Natural killer cell (primary cell): Measurements from ENCODE around the gene SCAF4. TPM values are rescaled to one million over a fixed set of nuclear protein-coding genes. Genes with fewer than 3 reads are reported as not detected.

Source experiments
- ATAC-seq, 3 donors: fragments of 150-1000 bp in 2 of 3; fragments of 200-7000 bp in 1 of 3; cut with Tn5 transposase; 1 replicate in 1 of 3; 2 replicates in 2 of 3; pipeline ENCODE4 v1.10.0; 2021; ENCODE audit warnings: mild to moderate bottlenecking in 2 of 3, moderate library complexity in 2 of 3
- DNase-seq, 2 donors: peaks; one replicate each; pipeline versions ENCODE4 v3.0.0 to v3.0.0-alpha.2; 2013 to 2021; ENCODE audit warnings: mixed read lengths in 1 of 2
- H3K27ac ChIP-seq: one replicate; pipeline ENCODE4 v1.5.1; 2013; ENCODE audit warnings: mild to moderate bottlenecking, low read length
- H3K27me3 ChIP-seq: one replicate; pipeline ENCODE4 v1.6.1; 2013; ENCODE audit warnings: low read length; ENCODE audit not compliant: control insufficient read depth, insufficient read depth
- H3K36me3 ChIP-seq: one replicate; pipeline ENCODE4 v1.6.1; 2013; ENCODE audit warnings: low read length; ENCODE audit not compliant: control insufficient read depth, insufficient read depth
- H3K4me1 ChIP-seq: one replicate; pipeline ENCODE4 v1.6.1; 2013; ENCODE audit warnings: low read length; ENCODE audit not compliant: control insufficient read depth, insufficient read depth
- H3K4me3 ChIP-seq: one replicate; pipeline ENCODE4 v1.5.1; 2013; ENCODE audit warnings: low read length
- H3K9me3 ChIP-seq: one replicate; pipeline ENCODE4 v1.6.1; 2013; ENCODE audit warnings: low read length; ENCODE audit not compliant: control insufficient read depth, insufficient read depth
- H3K27ac Mint-ChIP-seq, 2 donors: one replicate each; pipeline ENCODE4 v1.8.0; 2022; ENCODE audit warnings: mild to moderate bottlenecking in 2 of 2, mixed read lengths in 2 of 2, moderate library complexity in 1 of 2
- H3K27me3 Mint-ChIP-seq, 2 donors: one replicate each; pipeline ENCODE4 v1.8.0; 2022; ENCODE audit warnings: low read depth in 2 of 2, mixed read lengths in 2 of 2
- H3K36me3 Mint-ChIP-seq: one replicate; pipeline ENCODE4 v1.8.0; 2022; ENCODE audit warnings: mixed read lengths
- H3K4me1 Mint-ChIP-seq, 2 donors: one replicate each; pipeline ENCODE4 v1.8.0; 2022; ENCODE audit warnings: mixed read lengths in 2 of 2
- H3K4me3 Mint-ChIP-seq: one replicate; pipeline ENCODE4 v1.8.0; 2022; ENCODE audit warnings: mild to moderate bottlenecking, moderate library complexity, mixed read lengths
- H3K9me3 Mint-ChIP-seq, 2 donors: one replicate each; pipeline ENCODE4 v1.8.0; 2022; ENCODE audit warnings: mixed read lengths in 2 of 2
- CTCF ChIP-seq: fragments of 200-600 bp; IDR thresholded peaks from one replicate; pipeline ENCODE4 v1.8.0; 2022; ENCODE audit warnings: antibody characterized with exemption
- WGBS: methylation state at CpG from one replicate; pipeline ENCODE4 v1.1.7; 2013; ENCODE audit warnings: missing lambda C conversion rate; ENCODE audit not compliant: insufficient coverage; 5-methylcytosine and 5-hydroxymethylcytosine counted together
- intact Hi-C: fragments of 100-400 bp; cut with micrococcal nuclease; formaldehyde crosslinking; loops from one replicate; pipeline ENCODE4 v1.14.2; 2022
- total RNA-seq, 4 donors: library from RNA; stranded (reverse); fragments of 120-200 nt in 1 of 4; gene quantifications; one replicate each; pipeline versions ENCODE4 v1.2.3 to v1.2.4, GENCODE V29; 2013 to 2022

Gene SCAF4
- total RNA-seq, 3 donors from 2014 or later (not counting 1 experiment from before 2014, with no cell fraction given): 93.2 to 109 (median 101) TPM

- H3K36me3 Mint-ChIP-seq: no peaks in the 10 kb centered on the region
- no peaks in the 10 kb centered on the region for H3K9me3 Mint-ChIP-seq
- WGBS: 84% methylated on average over 4 of the region's 4 CpGs
- Histone ChIP-seq H3K36me3 (no peaks in the 10 kb centered on the region), H3K9me3 (no peaks in the 10 kb centered on the region), H3K27ac (no peak overlapping the region), H3K4me1 (no peaks in the 10 kb centered on the region), H3K27me3 (no peaks in the 10 kb centered on the region), H3K4me3 (no peak overlapping the region)
- intact Hi-C loops: no loop called here
- peaks cover 4 to 22% of the 10 kb centered on the region in 2 donors for H3K27me3 Mint-ChIP-seq
- H3K4me1 Mint-ChIP-seq: no peaks in the 10 kb centered on the region
- DNase-seq (no peak), ATAC-seq (no peak)
- TF ChIP-seq CTCF: no peak
- no peak overlapping the region for H3K4me3 Mint-ChIP-seq
- no peak overlapping the region for H3K27ac Mint-ChIP-seq
Observed at GRCh38 chr21:31760931-31761330, 29.0 kb upstream of the SCAF4 start.

GRCh38 chr21:31756787-31757186 is 24.9 kb upstream of the SCAF4 start:
- Mint-ChIP-seq H3K27ac (no peak overlapping the region), H3K36me3 (no peaks in the 10 kb centered on the region), H3K4me1 (no peaks in the 10 kb centered on the region), H3K4me3 (no peak overlapping the region), H3K27me3 (peaks cover 1 to 12% of the 10 kb centered on the region in 2 donors), H3K9me3 (no peaks in the 10 kb centered on the region)
- Histone ChIP-seq H3K4me1 (no peaks in the 10 kb centered on the region), H3K36me3 (no peaks in the 10 kb centered on the region), H3K9me3 (no peaks in the 10 kb centered on the region), H3K4me3 (no peak overlapping the region), H3K27ac (no peak overlapping the region), H3K27me3 (no peaks in the 10 kb centered on the region)
- no peak for ATAC-seq
- no peak for TF ChIP-seq CTCF
- DNase-seq: no peak
- intact Hi-C loops: no loop called here
- WGBS: 71% methylated on average over 1 of the region's 1 CpG

GRCh38 chr21:31755027-31755426 is 23.1 kb upstream of the SCAF4 start:
- WGBS: 100% methylated on average over 1 of the region's 6 CpGs

More at GRCh38 chr21:31755027-31755426, 23.1 kb upstream of the SCAF4 start:
- H3K27me3 ChIP-seq: no peaks in the 10 kb centered on the region
- no peak overlapping the region for H3K27ac ChIP-seq
- no peaks in the 10 kb centered on the region for H3K9me3 ChIP-seq
- H3K4me1 ChIP-seq: no peaks in the 10 kb centered on the region
- H3K36me3 ChIP-seq: no peaks in the 10 kb centered on the region
- Mint-ChIP-seq H3K36me3 (no peaks in the 10 kb centered on the region), H3K9me3 (no peaks in the 10 kb centered on the region), H3K4me1 (no peaks in the 10 kb centered on the region), H3K27ac (no peak overlapping the region), H3K4me3 (no peak overlapping the region), H3K27me3 (no peaks in the 10 kb centered on the region)
- no peak overlapping the region for H3K4me3 ChIP-seq
- TF ChIP-seq CTCF: no peak
- DNase-seq: no peak
- no peak for ATAC-seq
- intact Hi-C loops: no loop called here
